HG02973 (cell line): ENCODE measurements around the gene DENND1C.
"Not testable (repeated sequence)": the region's sequence is repeated elsewhere in the genome, so short reads cannot be mapped to it uniquely, and the experiment has no call there.

Experiments
- ATAC-seq: cut with Tn5 transposase; IDR thresholded peaks from one replicate; pipeline ENCODE4 v1.9.1; 2021; ENCODE audit warnings: moderate library complexity; ENCODE audit not compliant: unreplicated experiment

DENND1C gene

DNA sequence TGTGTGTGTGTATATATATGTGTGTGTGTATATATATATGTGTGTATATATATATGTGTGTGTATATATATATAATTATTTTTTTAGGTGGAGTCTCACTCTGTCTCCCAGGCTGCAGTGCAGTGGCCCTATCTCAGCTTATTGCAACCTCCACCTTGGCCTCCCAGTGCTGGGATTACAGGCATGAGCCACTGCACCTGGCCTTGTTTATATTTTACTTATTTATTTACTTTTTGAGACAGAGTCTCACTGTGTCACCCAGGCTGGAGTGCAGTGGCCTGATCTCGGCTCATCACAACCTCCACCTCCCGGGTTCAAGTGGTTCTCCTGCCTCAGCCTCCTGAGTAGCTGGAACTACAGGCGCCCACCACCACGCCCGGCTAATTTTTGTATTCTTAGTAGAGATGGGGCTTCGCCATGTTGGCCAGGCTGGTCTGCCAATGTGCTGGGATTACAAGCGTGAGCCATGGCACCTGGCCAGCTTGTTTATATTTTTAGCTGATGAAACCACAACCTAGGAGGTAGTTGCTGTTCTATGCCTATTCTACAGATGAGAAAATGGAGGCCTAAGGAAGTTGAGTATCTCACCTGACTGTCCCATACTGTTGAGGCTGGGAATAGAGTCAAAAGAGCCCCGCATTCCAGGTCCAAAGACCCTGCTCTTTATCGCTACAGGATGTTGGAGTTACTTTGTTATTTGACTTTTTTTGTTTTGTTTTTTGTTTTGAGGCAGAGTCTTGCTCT lies 26.6 kb upstream of the DENND1C start:
- ATAC-seq = not testable (repeated sequence)

DNA sequence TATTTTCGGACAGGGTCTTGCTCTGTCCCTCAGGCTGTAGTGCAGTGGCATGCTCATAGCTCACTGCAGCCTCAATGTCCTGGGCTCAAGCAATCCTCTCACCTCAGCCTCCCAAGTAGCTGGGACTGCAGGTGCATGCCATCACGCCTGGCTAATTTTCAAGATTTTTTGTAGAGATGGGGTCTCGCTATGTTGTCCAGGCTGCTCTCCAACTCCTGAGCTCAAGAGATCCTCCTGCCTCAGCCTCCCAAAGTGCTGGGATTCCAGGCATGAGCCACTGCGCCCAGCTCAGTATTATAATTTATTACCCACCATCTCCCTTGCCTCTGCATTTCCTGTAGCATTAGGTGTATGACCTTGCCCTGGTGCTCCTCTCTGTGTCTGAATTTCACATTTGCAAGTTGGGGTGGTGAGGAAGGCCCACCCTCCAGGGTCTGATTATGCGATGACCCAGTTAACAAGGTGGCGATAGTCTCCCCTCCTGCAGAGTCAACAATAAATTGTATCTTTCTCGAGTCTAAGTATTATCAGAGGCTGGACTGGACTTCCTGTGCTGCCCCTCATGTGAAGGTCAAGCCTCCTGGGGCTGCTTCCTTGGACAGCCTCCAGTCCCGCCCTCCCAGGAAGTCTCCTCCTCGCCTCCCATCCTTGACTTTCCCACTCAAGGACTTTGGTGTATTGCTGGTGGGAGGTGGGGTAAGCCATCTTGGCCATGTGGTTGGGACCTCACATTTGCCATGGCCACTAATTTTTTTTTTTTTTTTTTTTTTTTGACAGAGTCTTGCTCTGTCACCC lies 22.0 kb upstream of the DENND1C start:
- ATAC-seq = no peak

DNA sequence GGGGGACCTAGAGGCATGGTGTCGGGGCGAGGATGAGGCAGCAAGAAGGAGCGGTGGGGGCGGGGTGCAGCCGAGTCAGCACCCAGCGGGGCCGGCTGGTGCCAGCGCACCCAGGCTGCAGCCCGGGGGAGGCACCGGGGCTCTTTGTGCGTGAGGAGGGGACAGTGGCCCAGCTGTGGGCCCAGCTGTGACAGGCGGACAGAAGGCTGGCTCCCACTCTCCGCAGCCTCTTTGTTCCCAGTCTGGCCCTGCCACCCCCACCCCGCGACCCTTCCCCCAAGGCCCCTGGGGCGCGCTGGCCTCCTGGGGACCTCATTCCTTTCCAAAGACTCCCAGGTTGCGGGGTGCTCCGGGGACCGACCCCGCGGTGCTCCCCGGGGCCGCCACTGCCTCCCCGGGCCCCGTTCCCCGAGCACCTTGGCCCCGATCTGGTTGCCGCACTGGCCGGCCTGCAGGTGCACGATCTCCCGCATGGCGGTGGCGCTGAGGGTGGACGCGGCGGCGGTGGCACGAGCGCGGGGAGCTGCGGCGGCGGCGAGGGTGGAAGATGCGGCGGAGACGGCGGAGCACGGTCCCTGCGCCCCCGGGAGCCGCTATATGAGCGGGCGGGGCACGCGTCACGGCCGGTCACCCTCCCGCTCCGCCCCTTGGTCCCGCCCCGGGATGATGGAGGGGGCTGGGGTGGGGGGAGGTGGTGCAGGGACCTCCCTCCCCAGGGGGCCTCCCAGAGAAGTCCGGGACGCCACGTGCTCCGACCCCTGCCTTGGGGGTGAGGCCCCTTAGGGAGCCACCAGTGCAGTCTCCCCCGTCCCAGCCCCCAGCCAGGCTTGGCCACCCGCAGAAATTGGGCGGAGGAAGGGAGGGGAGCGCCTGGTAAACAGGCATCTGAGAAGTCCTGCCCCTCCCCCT lies 20.4 kb upstream of the DENND1C start, which contains the start of gene TUBB4A:
TUBB4A (minus strand) TSS at position 570 of the 909 bp plus-strand sequence; CDS start at position 473, 97 bp downstream.
- ATAC-seq = no peak

DNA sequence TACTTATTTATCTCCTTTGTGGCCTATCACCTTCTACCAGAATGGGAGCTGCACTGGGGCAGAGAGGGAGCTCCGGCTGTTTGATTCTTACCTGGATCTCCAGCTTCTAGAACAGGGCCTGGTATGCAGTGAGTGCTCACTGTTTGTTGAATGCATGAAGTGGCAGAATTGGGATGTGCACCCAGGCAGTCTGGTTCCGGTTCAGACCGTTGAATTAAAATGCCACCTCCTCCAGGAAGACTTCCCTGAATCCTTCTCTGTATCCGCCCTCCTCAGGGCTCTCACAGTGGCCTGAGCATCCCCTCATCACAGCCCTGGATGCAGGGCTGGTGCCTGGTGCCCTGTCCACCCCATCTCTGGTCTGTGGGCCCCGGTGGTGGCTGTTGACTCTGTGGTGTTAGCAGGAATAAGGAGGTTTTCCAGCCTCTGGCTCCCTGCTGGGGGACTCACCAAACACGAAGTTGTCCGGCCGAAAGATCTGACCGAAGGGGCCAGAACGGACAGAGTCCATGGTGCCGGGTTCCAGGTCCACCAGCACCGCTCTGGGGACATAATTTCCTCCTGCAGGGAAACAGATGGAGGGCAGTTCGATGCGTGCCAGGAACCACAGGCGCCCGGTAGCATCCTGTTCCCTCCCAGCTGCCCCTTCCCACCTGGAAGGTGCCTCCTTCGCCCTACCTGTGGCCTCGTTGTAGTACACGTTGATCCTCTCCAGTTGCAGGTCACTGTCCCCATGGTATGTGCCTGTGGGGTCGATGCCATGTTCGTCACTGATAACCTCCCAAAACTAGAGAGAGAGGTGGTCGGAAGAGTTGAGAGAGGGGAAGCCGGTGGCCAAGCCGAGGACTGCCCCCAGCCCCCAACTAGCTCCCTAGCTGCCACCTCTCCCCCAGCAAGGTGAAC lies 19.5 kb upstream of the DENND1C start:
- ATAC-seq = no peak

DNA sequence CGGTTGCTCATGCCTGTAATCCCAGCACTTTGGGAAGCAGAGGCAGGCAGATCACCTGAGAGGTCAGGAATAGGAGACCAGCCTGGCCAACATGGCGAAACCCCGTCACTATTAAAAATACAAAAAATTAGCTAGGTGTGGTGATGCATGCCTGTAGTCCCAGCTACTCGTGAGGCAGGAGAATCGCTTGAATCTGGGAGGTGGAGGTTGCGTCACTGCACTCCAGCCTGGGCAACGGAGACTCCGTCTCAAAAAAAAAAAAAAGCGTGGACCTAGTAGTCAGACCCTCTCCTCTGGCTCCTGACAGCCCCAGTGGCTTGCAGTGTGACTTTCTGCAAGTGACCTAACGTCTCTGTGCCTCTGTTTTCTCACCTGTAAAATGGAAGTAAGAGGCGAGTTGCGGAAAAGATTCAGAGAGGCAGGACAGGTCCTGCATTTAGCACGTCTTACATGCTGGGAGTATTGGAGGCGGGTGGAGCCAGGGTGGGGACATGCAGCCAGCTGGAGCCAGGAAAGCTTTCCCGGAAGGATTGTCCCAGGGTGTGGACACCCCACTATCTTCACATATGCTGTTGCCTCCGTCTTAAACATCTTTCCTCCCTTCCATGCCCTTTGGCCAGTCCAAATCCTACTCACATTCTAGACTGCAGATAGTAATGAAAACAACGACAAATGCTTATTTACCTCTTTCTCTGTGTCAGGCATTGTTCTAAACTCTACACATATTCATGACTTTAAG lies 17.6 kb upstream of the DENND1C start:
- no peak for ATAC-seq

DNA sequence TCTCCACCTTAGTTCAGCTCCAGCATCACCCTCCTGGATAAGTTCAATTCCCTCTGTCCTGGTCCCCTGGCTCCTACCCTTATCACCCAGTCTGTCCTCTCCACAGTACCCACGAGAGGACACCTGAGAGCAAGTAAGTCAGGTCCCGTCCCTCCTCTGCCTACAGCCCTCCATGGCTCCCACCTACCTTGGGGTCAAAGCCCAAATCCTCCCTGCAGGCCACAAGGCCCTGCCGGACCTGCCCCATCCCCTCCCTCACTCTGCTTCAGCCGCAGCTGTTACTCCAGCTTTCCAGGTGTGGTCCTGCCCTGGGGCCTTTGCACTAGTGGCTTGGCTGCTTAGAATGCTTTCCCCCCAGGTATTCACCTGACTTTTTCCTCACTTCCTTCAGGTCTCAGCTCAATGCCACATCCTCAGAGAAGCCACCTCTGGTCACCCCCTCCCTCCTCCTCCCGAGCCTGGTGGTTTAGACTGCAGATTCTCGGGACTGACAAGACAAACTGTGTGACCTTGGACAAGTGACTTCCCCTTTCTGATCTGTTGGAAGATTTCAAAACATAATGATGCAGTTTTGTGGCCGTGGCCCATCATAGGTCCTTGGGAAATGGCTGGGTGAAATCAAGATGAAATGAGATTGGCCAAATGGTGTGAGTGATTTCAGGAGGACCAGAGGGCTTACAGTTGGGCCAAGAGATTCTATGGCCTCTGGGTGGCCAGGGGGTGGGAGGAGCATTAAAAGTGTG lies 16.9 kb upstream of the DENND1C start:
- no peak for ATAC-seq

DNA sequence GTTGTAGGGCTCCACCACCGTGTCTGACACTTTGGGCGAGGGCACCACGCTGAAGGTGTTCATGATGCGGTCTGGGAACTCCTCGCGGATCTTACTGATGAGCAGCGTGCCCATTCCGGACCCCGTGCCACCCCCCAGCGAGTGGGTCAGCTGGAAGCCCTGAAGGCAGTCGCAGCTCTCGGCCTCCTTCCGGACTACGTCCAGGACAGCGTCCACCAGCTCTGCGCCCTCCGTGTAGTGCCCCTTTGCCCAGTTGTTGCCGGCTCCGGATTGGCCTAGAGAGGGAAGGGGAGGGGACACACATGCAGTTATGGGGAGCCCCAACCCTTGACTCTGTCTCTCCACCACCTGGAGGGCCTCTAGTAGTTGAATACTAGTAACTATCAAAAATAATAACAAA lies 14.4 kb upstream of the DENND1C start:
- ATAC-seq = no peak

DNA sequence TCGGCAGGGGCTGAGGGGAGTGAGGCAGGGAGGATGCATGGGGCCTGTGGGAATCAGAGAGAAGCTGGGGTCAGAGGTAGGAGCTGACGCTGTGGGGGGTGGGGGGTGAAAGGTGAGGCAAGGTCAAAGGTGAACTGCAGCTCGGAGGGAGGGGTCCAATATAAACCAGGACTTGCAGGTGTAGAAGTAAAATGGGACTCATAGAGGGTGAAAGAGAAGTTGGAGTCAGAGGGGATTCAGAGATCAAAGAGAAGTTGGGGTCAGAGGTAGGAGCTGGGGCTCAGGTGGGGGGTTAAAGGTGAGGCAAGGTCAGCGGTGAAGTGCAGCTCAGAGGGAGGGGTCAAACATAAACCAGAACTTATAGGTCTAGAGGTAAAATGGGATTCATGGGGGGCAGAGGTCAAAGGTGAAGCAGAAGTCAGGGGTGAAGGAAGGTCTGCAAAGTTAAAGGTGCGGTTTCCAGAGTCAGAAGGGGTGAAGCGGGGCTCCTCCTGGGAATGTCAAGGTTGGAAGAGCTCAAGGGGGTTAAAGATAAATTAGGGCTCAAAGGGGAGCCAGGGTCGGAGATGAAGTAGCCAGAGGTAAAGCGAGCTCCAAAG lies 12.9 kb upstream of the DENND1C start:
- ATAC-seq = no peak

DNA sequence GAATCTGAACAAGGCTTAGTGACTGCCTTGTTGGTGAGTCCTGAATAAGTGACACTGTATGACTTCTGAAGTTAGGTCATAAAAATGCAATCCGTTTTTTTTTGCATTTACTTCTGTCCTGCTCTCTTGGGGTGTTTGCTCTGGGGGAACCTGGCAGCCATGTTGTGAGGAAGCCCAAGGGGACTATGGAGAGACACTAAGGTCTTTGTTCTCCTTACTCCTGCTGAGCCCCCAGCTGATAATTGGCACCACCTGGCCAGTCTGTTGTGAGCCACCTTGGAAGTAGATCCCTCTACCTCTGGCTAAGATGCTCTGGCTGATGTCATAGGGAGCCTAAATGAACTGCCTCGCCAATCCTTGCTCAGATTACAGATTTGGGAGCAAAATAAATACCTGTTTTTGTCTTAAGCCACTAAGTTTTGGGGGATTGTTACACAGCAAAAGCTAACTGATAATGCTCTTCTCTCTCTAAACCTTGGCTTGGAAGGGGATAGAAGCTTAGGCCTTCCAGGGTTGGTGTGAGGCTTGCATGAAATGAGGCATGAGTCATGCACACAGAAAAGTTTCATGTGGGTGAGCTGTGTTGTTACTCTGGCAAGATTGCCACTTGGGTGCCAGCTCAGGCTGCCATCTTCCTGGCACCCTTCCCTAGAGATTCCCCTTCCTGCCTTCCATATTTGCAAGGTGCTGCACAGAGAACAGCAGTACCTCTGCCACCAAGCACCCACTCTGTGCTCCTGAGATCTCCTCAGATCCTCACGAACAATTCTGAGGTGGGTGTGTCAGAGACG lies 10.4 kb upstream of the DENND1C start:
- no peak for ATAC-seq

DNA sequence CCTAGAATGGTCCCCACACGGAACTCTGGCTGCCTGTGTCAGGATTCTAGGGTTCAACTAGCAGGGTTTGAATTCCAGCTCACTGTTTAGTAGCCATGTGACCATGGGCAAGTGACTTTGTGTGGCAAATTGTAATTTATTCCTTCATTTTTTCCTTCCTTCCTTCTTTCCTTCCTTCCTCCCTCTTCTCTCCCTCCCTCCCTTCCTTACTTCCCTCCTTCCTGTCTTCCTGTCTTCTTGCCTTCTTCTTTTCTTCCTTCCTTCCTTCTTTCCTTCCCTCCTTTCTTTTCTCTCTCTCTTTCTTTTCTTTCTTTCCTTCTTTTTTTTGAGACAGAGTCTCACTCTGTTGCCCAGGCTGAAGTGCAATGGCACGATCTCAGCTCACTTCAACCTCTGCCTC lies 8.5 kb upstream of the DENND1C start:
- ATAC-seq = no peak

DNA sequence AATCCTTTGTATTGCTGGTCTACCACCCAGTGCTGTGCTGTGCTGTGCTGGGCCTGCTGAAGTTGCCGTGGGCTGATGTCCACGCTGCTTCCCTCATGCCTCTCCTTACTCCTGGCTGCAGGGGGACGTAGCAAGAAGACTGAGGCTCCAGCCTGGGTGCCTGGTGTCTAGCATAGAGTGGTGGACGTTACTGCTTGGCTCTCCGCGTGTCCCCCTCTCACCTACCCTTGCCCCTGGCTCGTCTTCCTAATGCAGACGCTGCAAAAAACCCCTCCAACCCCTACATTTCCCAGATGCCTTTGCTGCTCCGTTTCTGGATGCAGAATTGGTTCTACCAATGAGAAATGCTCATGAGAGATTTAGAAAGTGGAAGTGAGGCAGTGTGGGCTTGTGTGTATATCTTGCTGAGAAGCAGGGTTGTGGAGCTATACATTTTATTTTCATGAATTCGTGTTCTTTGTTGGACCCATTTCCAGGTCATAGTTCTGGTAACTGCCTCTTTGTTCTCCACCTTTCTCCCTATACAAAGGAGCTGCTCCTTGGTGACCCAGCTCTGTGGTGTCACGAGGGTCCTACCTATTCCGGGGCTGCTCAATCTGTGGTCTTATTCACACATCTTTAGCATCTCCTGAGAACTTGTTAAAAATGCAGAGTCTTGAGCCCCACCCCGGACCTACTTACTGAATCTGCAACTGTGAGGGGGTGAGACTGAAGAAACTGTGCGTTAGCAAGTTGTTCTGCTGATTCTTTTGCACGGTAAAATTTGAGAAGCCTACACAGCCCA lies 7.9 kb upstream of the DENND1C start:
- no peak for ATAC-seq

DNA sequence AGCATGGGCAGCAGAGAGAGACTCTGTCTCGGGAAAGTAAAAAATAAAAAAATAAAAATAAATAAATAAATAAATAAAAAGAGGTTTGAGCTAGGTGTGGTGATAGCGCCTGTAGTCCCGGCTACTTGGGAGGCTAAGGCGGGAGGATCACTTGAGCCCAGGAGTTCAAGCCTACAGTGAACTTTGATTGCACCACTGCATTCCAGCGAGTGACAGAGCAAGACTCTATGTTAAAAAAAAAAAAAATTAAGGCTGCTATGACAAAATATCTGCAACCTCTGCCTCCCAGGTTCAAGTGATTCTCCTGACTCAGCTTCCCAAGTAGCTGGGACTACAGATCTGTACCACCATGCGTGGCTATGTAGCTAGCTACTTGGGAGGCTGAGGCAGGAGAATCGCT lies 3.2 kb upstream of the DENND1C start:
- no peak for ATAC-seq

DNA sequence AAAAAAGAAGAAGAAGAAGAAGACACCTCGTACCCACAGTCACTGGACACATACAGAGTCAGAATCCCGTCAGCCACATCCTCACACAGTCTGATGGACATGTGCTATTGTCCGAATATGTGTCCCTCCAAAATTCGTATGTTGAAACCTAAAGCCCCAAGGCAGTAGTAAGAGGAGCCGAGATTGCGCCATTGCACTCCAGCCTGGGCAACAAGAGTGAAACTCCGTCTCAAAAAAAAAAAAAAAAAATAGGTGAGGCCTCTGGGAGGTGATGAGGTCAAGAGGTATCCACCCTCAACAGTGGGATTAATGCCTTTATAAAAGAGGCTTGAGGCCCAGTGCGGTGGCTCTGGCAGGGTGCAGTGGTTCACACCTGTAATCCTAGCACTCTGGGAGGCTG lies 2.6 kb upstream of the DENND1C start:
- no peak for ATAC-seq

DNA sequence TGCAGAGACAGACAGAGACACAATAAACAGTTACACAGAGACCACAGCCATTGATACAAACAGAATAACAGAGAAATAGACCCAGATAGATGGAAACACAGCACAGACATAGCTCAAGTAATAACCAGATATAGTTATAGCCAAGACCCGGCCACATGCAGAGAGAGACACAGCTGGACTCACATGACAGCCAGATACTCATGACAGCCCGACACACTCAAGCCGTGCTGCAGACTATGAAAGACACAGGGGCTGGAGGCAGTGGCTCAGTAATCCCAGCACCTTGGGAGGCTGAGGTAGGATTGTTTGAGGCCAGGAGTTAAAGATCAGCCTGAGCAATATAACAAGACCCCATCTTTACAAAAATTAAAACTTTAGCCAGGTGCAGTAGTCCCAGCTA lies 1.6 kb upstream of the DENND1C start:
- ATAC-seq = no peak

DNA sequence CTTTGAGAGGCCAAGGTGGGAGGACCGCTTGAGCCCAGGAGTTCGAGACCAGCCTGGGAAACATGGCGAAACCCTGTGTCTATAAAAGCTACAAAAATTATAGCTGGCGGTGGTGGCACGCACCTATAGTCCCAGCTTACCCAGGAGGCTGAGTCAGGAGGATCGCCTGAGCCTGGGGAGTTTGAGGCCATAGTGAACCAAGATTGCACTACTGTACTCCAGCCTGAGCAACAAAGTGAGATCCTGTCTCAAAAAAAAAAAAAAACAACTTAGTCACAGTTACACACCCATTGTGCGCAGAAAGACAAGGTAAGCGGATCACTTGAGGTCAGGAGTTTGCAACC lies 728 bp upstream of the DENND1C start:
- ATAC-seq = no peak

DNA sequence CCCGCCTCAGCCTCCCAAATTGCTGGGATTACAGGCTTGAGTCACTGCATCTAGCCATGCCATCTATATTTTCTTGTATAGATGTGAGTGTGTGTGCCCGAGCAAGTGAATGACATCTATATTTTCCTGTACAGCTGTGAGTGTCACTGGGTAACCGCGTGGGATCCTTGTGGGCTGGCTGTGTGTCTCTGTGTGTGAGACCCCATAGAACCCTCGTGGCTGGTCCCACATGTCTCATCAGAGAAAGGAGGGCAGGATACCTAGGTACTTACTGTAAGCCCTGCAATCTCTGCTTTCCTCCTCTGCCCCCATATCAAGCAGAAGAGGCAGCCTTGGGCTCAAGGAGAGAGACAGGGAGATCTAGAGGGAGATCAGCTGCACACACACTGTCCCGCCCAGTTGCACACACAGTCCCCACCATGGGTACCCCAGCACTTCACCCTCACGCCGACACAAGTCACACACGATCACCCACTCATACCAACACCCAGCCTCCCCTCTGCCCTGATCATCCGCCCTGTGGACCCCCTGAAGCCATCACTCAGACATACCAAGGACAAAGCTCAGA lies 655 bp downstream of the DENND1C start:
- ATAC-seq = no peak
